ENCODE data around the gene FCGR1A. TPM values are rescaled to one million over a fixed set of nuclear protein-coding genes. Genes with fewer than 3 reads are reported as not detected.
"Not testable (repeated sequence)": the region's sequence is repeated elsewhere in the genome, so short reads cannot be mapped to it uniquely, and the experiment has no call there.

The FCGR1A gene
- total and polyA plus RNA-seq, 8 donors = 3.0 to 43.6 (median 3.7) TPM

GRCh38 chr1:149811890-149812829 is 29.7 kb downstream of the FCGR1A start:
- H3K36me3 ChIP-seq; intact Hi-C loops (cut with DNase I); H3K27me3 ChIP-seq; H3K9me3 ChIP-seq: not testable (repeated sequence)
- ATAC-seq (peak; percentile 90), DNase-seq (peak; percentile 75 to 94 (median 85))
- H3K27ac ChIP-seq = peak overlapping the region; percentile 83 to 90
- peak overlapping the region; percentile 26 to 48 for H3K4me3 ChIP-seq
- H3K4me1 ChIP-seq = peaks cover 0 to 10% of the 10 kb centered on the region in 2 donors

- DNase-seq (peak; percentile 65 to 82 (median 68)), ATAC-seq (peak; percentile 62)
- H3K4me1 ChIP-seq = peaks cover 0 to 10% of the 10 kb centered on the region in 2 donors
- H3K27me3 ChIP-seq; H3K36me3 ChIP-seq; intact Hi-C loops (cut with DNase I); H3K9me3 ChIP-seq: not testable (repeated sequence)
- peak overlapping the region; percentile 83 to 90 for H3K27ac ChIP-seq
- H3K4me3 ChIP-seq = peak overlapping the region; percentile 24 to 48
These were observed 30.7 kb downstream of the FCGR1A start for GRCh38 chr1:149812893-149813801.

GRCh38 chr1:149820387-149820786 is 37.9 kb downstream of the FCGR1A start:
- intact Hi-C loops (cut with DNase I); H3K4me1 ChIP-seq; H3K4me3 ChIP-seq; H3K36me3 ChIP-seq; H3K27ac ChIP-seq; H3K9me3 ChIP-seq; ATAC-seq; DNase-seq; H3K27me3 ChIP-seq: not testable (repeated sequence)

- H3K27me3 ChIP-seq; intact Hi-C loops (cut with DNase I); H3K27ac ChIP-seq; DNase-seq; H3K36me3 ChIP-seq; H3K9me3 ChIP-seq; H3K4me3 ChIP-seq; H3K4me1 ChIP-seq: not testable (repeated sequence)
- ATAC-seq = peak; percentile 22
These were observed 44.1 kb downstream of the FCGR1A start for GRCh38 chr1:149826555-149826954.

- peak; percentile 43 for ATAC-seq
- H3K36me3 ChIP-seq; H3K9me3 ChIP-seq; H3K4me3 ChIP-seq; H3K27me3 ChIP-seq; intact Hi-C loops (cut with DNase I); H3K4me1 ChIP-seq; H3K27ac ChIP-seq; DNase-seq: not testable (repeated sequence)
These were observed 49.3 kb downstream of the FCGR1A start for GRCh38 chr1:149831764-149832315.

- intact Hi-C loops (cut with DNase I); H3K9me3 ChIP-seq; H3K36me3 ChIP-seq; H3K4me1 ChIP-seq; H3K4me3 ChIP-seq; H3K27ac ChIP-seq; H3K27me3 ChIP-seq; DNase-seq: not testable (repeated sequence)
- peak; percentile 85 for ATAC-seq
These were observed 50.0 kb downstream of the FCGR1A start for GRCh38 chr1:149832316-149833126.

- intact Hi-C loops (cut with DNase I); H3K27ac ChIP-seq: not testable (repeated sequence)
- peak; percentile 5 for ATAC-seq
These were observed 50.6 kb downstream of the FCGR1A start for GRCh38 chr1:149833144-149833543.

GRCh38 chr1:149841149-149841548 is 58.7 kb downstream of the FCGR1A start:
- H3K4me3 ChIP-seq; H3K36me3 ChIP-seq; intact Hi-C loops (cut with DNase I); H3K9me3 ChIP-seq; H3K27ac ChIP-seq; H3K27me3 ChIP-seq; DNase-seq: not testable (repeated sequence)
- ATAC-seq = peak; percentile 62
- H3K4me1 ChIP-seq = peaks cover 23 to 28% of the 10 kb centered on the region in 2 donors

More at GRCh38 chr1:149833144-149833543, 50.6 kb downstream of the FCGR1A start:
- not testable (repeated sequence) for DNase-seq, H3K9me3 ChIP-seq, H3K27me3 ChIP-seq, H3K4me3 ChIP-seq, H3K36me3 ChIP-seq, H3K4me1 ChIP-seq

Other genes starting within 250 kb of the FCGR1A start
- gene PPIAL4C, start 198.8 kb upstream of the FCGR1A start, total RNA-seq = 1 to 10 TPM in 1 of 2 donors, under 1 TPM in 1; 0.60 to 1.0 TPM
- gene PPIAL4C, start 198.8 kb upstream of the FCGR1A start, polyA plus RNA-seq (ENCODE audit: insufficient read length in 6 of 6) = not detected
- gene BOLA1, start 116.9 kb downstream of the FCGR1A start, total RNA-seq = 10 to 100 TPM; 11.4 to 13.1 TPM
- gene BOLA1, start 116.9 kb downstream of the FCGR1A start, polyA plus RNA-seq (ENCODE audit: insufficient read length in 6 of 6) = 10 to 100 TPM; 13.8 to 20.1 (median 15.9) TPM
- 1 to 10 TPM; 3.3 to 3.4 TPM for gene SV2A, start 135.2 kb downstream of the FCGR1A start, total RNA-seq
- 1 to 10 TPM; 6.0 to 7.9 (median 6.6) TPM for gene SV2A, start 135.2 kb downstream of the FCGR1A start, polyA plus RNA-seq (ENCODE audit: insufficient read length in 6 of 6)
- gene SF3B4, start 145.1 kb downstream of the FCGR1A start, total RNA-seq = 10 to 100 TPM; 39.4 to 54.0 TPM
- 10 to 100 TPM; 55.2 to 78.8 (median 70.3) TPM for gene SF3B4, start 145.1 kb downstream of the FCGR1A start, polyA plus RNA-seq (ENCODE audit: insufficient read length in 6 of 6)
- gene MTMR11, start 154.2 kb downstream of the FCGR1A start, total RNA-seq = 10 to 100 TPM; 12.7 to 18.0 TPM
- gene MTMR11, start 154.2 kb downstream of the FCGR1A start, polyA plus RNA-seq (ENCODE audit: insufficient read length in 6 of 6) = 10 to 100 TPM; 24.6 to 34.2 (median 26.4) TPM
- gene OTUD7B, start 228.0 kb downstream of the FCGR1A start, total RNA-seq = 10 to 100 TPM; 20.9 to 31.7 TPM
- 10 to 100 TPM; 18.9 to 21.3 (median 20.3) TPM for gene OTUD7B, start 228.0 kb downstream of the FCGR1A start, polyA plus RNA-seq (ENCODE audit: insufficient read length in 6 of 6)